MM.1S (cell line): Measurements from ENCODE around the gene TBC1D5.

Experiments
- DNase-seq: peaks from one replicate; pipeline ENCODE4 v3.0.0-alpha.2; 2015
- H2AFZ ChIP-seq: fragments of 300-600 bp; sonication (generic); 2 replicates; pipeline ENCODE4 v1.6.0; 2016; ENCODE audit warnings: antibody characterized with exemption, low read length
- H3F3A ChIP-seq: fragments of 300-600 bp; sonication (generic); 2 replicates; pipeline ENCODE4 v1.6.1; 2016; ENCODE audit warnings: mild to moderate bottlenecking, antibody characterized with exemption, low read length, moderate library complexity, mixed read lengths; ENCODE audit not compliant: insufficient read depth
- H3K27ac ChIP-seq: fragments of 300-600 bp; sonication (generic); 2 replicates; pipeline ENCODE4 v1.5.1; 2016; ENCODE audit warnings: mild to moderate bottlenecking, low read length
- H3K27me3 ChIP-seq: fragments of 300-600 bp; sonication (generic); replicated peaks from 2 replicates; pipeline ENCODE4 v1.6.0; 2016; ENCODE audit warnings: low read length; ENCODE audit not compliant: insufficient read depth
- H3K36me3 ChIP-seq: fragments of 300-600 bp; sonication (generic); replicated peaks from 2 replicates; pipeline ENCODE4 v1.6.1; 2016; ENCODE audit warnings: mild to moderate bottlenecking, low read length, mixed read lengths; ENCODE audit not compliant: insufficient read depth
- H3K4me1 ChIP-seq: fragments of 300-600 bp; sonication (generic); 2 replicates; pipeline ENCODE4 v1.6.1; 2016; ENCODE audit warnings: low read length, mixed read lengths
- H3K4me2 ChIP-seq: fragments of 300-600 bp; sonication (generic); 2 replicates; pipeline ENCODE4 v1.6.0; 2016; ENCODE audit warnings: low read depth, low read length
- H3K4me3 ChIP-seq: fragments of 300-600 bp; sonication (generic); 2 replicates; pipeline ENCODE4 v1.5.1; 2016; ENCODE audit warnings: low read length, mixed read lengths
- H3K79me2 ChIP-seq: fragments of 300-600 bp; sonication (generic); 2 replicates; pipeline ENCODE4 v1.6.1; 2016; ENCODE audit warnings: mixed run types, low read length, mixed read lengths
- H3K9ac ChIP-seq: fragments of 300-600 bp; sonication (generic); 2 replicates; pipeline ENCODE4 v1.6.1; 2016; ENCODE audit warnings: low read length, mixed read lengths
- H3K9me2 ChIP-seq: fragments of 300-600 bp; sonication (generic); replicated peaks from 2 replicates; pipeline ENCODE4 v1.6.1; 2016; ENCODE audit warnings: mild to moderate bottlenecking, low read length, mixed read lengths; ENCODE audit not compliant: insufficient read depth
- H3K9me3 ChIP-seq: fragments of 300-600 bp; sonication (generic); replicated peaks from 2 replicates; pipeline ENCODE4 v1.6.1; 2016; ENCODE audit warnings: mild to moderate bottlenecking, low read length, mixed read lengths; ENCODE audit not compliant: insufficient read depth
- H4K20me1 ChIP-seq: fragments of 300-600 bp; sonication (generic); 2 replicates; pipeline ENCODE4 v1.6.1; 2016; ENCODE audit warnings: mild to moderate bottlenecking, low read length, moderate library complexity, mixed read lengths; ENCODE audit not compliant: insufficient read depth
- CTCF ChIP-seq: fragments of 300-600 bp; sonication (generic); IDR thresholded peaks from 2 replicates; pipeline ENCODE4 v1.5.1; 2016; ENCODE audit warnings: antibody characterized with exemption, low read length, mixed read lengths
- EZH2 ChIP-seq: fragments of 300-600 bp; sonication (generic); optimal IDR thresholded peaks from 2 replicates; pipeline ENCODE3; 2017; ENCODE audit warnings: low read depth, mild to moderate bottlenecking, antibody characterized with exemption, low read length, mixed read lengths
- EZH2phosphoT487 ChIP-seq: fragments of 300-600 bp; sonication (generic); IDR thresholded peaks from 2 replicates; pipeline ENCODE4 v1.6.1; 2018; ENCODE audit warnings: antibody characterized with exemption, low read length

TBC1D5 gene

GRCh38 chr3:17466028-17466427 is 276.4 kb downstream of the TBC1D5 start:
- Histone ChIP-seq H3K9ac (no peak overlapping the region), H3K4me2 (no peak overlapping the region), H3K4me1 (no peaks in the 10 kb centered on the region), H2AFZ (no peak overlapping the region), H3K9me3 (no peaks in the 10 kb centered on the region), H3F3A (no peaks in the 10 kb centered on the region), H3K27ac (no peak overlapping the region), H3K36me3 (no peaks in the 10 kb centered on the region), H3K9me2 (no peaks in the 10 kb centered on the region), H3K79me2 (no peaks in the 10 kb centered on the region), H4K20me1 (no peaks in the 10 kb centered on the region), H3K4me3 (no peak overlapping the region), H3K27me3 (no peaks in the 10 kb centered on the region)
- TF ChIP-seq EZH2phosphoT487 (no peak), EZH2 (no peak), CTCF (no peak)
- DNase-seq, result no peak

GRCh38 chr3:17459470-17459993 is 282.9 kb downstream of the TBC1D5 start:
- no peak for DNase-seq
- no peaks in the 10 kb centered on the region for H3F3A ChIP-seq

GRCh38 chr3:17456650-17457049 is 285.8 kb downstream of the TBC1D5 start:
- Histone ChIP-seq H3K36me3 (no peaks in the 10 kb centered on the region), H3K9me3 (no peaks in the 10 kb centered on the region), H3K9ac (no peak overlapping the region), H3K9me2 (no peaks in the 10 kb centered on the region), H3F3A (no peaks in the 10 kb centered on the region), H3K4me1 (no peaks in the 10 kb centered on the region), H3K79me2 (no peaks in the 10 kb centered on the region), H3K27ac (no peak overlapping the region), H3K4me3 (no peak overlapping the region), H3K27me3 (no peaks in the 10 kb centered on the region), H4K20me1 (no peaks in the 10 kb centered on the region), H2AFZ (no peak overlapping the region), H3K4me2 (no peak overlapping the region)
- no peak for DNase-seq
- TF ChIP-seq CTCF (no peak), EZH2phosphoT487 (no peak), EZH2 (no peak)

More at GRCh38 chr3:17459470-17459993, 282.9 kb downstream of the TBC1D5 start:
- Histone ChIP-seq H3K4me3 (no peak overlapping the region), H3K9ac (no peak overlapping the region), H3K27me3 (no peaks in the 10 kb centered on the region), H4K20me1 (no peaks in the 10 kb centered on the region), H3K36me3 (no peaks in the 10 kb centered on the region), H3K79me2 (no peaks in the 10 kb centered on the region), H3K4me2 (no peak overlapping the region), H3K9me3 (no peaks in the 10 kb centered on the region), H2AFZ (no peak overlapping the region), H3K27ac (no peak overlapping the region), H3K9me2 (no peaks in the 10 kb centered on the region), H3K4me1 (no peaks in the 10 kb centered on the region)
- no peak for TF ChIP-seq EZH2
- TF ChIP-seq EZH2phosphoT487, result no peak
- TF ChIP-seq CTCF, result no peak
